ENCODE data around the gene FASTKD2.

DNA sequence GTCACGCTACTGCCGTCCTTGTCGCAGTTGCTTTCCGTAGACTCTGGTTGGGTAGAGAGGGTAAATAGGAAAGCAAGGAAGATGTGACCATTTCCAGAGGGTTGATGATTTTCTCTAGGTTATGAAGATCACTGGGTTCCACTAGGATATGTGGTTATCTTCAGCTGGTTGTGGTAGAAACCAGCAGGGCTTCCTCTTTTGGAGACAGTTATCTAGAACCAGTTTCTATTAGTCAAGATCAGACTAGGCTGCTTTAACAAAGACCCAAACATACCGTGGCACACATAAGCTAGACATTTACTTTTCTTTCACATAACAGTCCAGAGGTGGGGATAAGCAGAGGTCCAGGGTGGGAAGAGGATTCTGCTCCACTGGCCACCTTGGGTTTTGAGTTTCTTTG is 59.6 kb downstream of the FASTKD2 start:
- TF ChIP-seq CTCF (IDR thresholded peaks at IDR 0.05) (no peak), POLR2A (IDR thresholded peaks at IDR 0.05) (no peak)

Measured in testis (tissue), 2 donors.